HTR-8/SVneo (cell line): ENCODE results near the gene DUSP9.

ENCODE experiments used
- DNase-seq: peaks from one replicate; pipeline ENCODE4 v3.0.0; 2011; ENCODE audit warnings: low spot score, mixed read lengths; ENCODE audit not compliant: insufficient read length
- FAIRE-seq: peaks from 2 replicates; lab custom pipeline; 2011; peaks lifted over from hg19 to GRCh38; lab: Jason Lieb, UNC

The DUSP9 gene

GRCh38 chrX:153635388-153635787 is 11.6 kb upstream of the DUSP9 start:
- no peak for DNase-seq
- no peak for FAIRE-seq

- DNase-seq (no peak), FAIRE-seq (no peak)
These were observed 11.0 kb upstream of the DUSP9 start for GRCh38 chrX:153635788-153636668.

GRCh38 chrX:153636716-153637115 is 10.3 kb upstream of the DUSP9 start:
- FAIRE-seq, result no peak

GRCh38 chrX:153637121-153638040 is 9.6 kb upstream of the DUSP9 start:
- DNase-seq, result no peak
- no peak for FAIRE-seq

More at GRCh38 chrX:153636716-153637115, 10.3 kb upstream of the DUSP9 start:
- no peak for DNase-seq

GRCh38 chrX:153638041-153638371 is 9.0 kb upstream of the DUSP9 start:
- FAIRE-seq (no peak), DNase-seq (no peak)

GRCh38 chrX:153638436-153639176 is 8.4 kb upstream of the DUSP9 start:
- FAIRE-seq, result no peak

GRCh38 chrX:153639177-153640044 is 7.6 kb upstream of the DUSP9 start:
- no peak for DNase-seq
- no peak for FAIRE-seq

More at GRCh38 chrX:153638436-153639176, 8.4 kb upstream of the DUSP9 start:
- DNase-seq, result no peak

GRCh38 chrX:153640045-153640686 is 6.8 kb upstream of the DUSP9 start:
- no peak for FAIRE-seq

GRCh38 chrX:153640736-153641575 is 6.0 kb upstream of the DUSP9 start:
- DNase-seq, result no peak
- no peak for FAIRE-seq

More at GRCh38 chrX:153640045-153640686, 6.8 kb upstream of the DUSP9 start:
- DNase-seq, result no peak

GRCh38 chrX:153641627-153642026 is 5.4 kb upstream of the DUSP9 start:
- DNase-seq (no peak), FAIRE-seq (no peak)

GRCh38 chrX:153642051-153642654 is 4.8 kb upstream of the DUSP9 start:
- FAIRE-seq, result no peak

GRCh38 chrX:153642655-153643430 is 4.2 kb upstream of the DUSP9 start:
- DNase-seq, result no peak
- FAIRE-seq, result no peak

More at GRCh38 chrX:153642051-153642654, 4.8 kb upstream of the DUSP9 start:
- DNase-seq, result no peak

GRCh38 chrX:153643431-153644351 is 3.3 kb upstream of the DUSP9 start:
- no peak for FAIRE-seq
- no peak for DNase-seq

- no peak for DNase-seq
- no peak for FAIRE-seq
These were observed 2.5 kb upstream of the DUSP9 start for GRCh38 chrX:153644356-153645125.

- DNase-seq, result no peak
- no peak for FAIRE-seq
These were observed 1.9 kb upstream of the DUSP9 start for GRCh38 chrX:153645151-153645550.
